ENCODE data around the gene RCAN3.

DNA sequence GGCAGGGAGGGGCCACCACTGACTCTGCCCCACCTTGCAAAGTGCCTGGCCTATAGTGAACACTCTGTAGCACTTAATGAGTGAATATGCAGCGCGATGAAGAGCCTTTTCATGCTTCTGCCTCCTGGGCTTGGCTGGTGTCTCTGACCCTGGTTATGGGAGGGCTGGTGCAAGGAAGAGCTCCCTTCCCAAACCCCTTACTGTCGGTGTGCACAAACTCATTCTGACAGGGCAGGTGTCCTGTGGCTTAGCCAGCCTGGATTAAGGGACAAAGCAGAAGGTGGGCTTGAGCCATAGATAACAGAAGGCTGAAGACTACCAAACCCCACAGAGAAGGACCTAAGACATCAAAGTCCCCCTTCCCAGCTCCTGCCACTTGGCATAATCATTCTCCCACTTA is 51.3 kb downstream of the RCAN3 start:
- TF ChIP-seq, protein P1, sequence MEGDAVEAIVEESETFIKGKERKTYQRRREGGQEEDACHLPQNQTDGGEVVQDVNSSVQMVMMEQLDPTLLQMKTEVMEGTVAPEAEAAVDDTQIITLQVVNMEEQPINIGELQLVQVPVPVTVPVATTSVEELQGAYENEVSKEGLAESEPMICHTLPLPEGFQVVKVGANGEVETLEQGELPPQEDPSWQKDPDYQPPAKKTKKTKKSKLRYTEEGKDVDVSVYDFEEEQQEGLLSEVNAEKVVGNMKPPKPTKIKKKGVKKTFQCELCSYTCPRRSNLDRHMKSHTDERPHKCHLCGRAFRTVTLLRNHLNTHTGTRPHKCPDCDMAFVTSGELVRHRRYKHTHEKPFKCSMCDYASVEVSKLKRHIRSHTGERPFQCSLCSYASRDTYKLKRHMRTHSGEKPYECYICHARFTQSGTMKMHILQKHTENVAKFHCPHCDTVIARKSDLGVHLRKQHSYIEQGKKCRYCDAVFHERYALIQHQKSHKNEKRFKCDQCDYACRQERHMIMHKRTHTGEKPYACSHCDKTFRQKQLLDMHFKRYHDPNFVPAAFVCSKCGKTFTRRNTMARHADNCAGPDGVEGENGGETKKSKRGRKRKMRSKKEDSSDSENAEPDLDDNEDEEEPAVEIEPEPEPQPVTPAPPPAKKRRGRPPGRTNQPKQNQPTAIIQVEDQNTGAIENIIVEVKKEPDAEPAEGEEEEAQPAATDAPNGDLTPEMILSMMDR (conservative IDR thresholded peaks at IDR 0.05) = no peak
- TF ChIP-seq EZH2 (IDR thresholded peaks at IDR 0.05; ENCODE audit: low read depth) = no peak
